ENCODE results near the gene STPG1. TPM values are rescaled to one million over a fixed set of nuclear protein-coding genes. Genes with fewer than 3 reads are reported as not detected.

Gene STPG1
- total and polyA plus RNA-seq, 2 donors from 2014 or later: 10.6 to 12.2 TPM

GRCh38 chr1:24443241-24443656, 29.7 kb upstream of the STPG1 start:
- no peaks in the 10 kb centered on the region for H3K9me3 ChIP-seq (ENCODE audit: control insufficient read depth in 2 of 3, insufficient read depth in 1 of 3, low read length in 3 of 3)
- H3K36me3 ChIP-seq (ENCODE audit: control insufficient read depth in 2 of 3, insufficient read depth in 3 of 3, low read length in 3 of 3): peaks cover 0 to 3% (median 0%) of the 10 kb centered on the region in 3 donors
- H3K27me3 ChIP-seq (ENCODE audit: control insufficient read depth, insufficient read depth, low read length): no peaks in the 10 kb centered on the region
- H3K4me3 ChIP-seq (ENCODE audit: low read length in 3 of 3): no peak overlapping the region
- H3K27ac ChIP-seq (ENCODE audit: low read depth in 2 of 2, low read length in 2 of 2): no peak overlapping the region
- DNase-seq (peak in 1 of 5 donors; percentile 26), FAIRE-seq (no peak)
- TF ChIP-seq CTCF (IDR thresholded peaks at IDR 0.05; ENCODE audit: borderline replicate concordance, extremely low read depth, insufficient read depth): no peak
- H3K4me1 ChIP-seq (ENCODE audit: control insufficient read depth in 2 of 3, insufficient read depth in 2 of 3, low read depth in 1 of 3, low read length in 3 of 3): no peaks in the 10 kb centered on the region
- no peak overlapping the region for H3K9ac ChIP-seq (ENCODE audit: low read length in 3 of 3)
- intact Hi-C loops (cut with DNase I): no loop called here

DNA sequence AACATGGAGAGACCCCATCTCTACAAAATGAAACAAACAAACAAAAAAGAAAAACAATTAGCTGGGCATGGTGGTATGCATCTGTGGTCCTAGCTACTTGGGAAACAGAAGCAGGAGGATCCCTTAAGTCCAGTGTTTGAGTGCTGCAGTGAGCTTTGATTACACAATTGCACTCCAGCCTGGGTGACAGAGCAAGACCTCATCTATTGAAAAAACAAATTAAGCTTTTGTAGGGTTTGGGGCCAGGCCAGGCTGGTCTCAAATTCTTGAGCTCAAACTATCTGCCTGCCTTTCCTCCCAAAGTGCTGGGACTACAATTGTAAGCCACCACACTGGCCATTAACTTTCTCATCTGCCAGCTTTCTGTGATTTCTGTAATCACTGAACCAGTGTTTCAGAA, 29.2 kb upstream of the STPG1 start:
- FAIRE-seq: no peak

DNA sequence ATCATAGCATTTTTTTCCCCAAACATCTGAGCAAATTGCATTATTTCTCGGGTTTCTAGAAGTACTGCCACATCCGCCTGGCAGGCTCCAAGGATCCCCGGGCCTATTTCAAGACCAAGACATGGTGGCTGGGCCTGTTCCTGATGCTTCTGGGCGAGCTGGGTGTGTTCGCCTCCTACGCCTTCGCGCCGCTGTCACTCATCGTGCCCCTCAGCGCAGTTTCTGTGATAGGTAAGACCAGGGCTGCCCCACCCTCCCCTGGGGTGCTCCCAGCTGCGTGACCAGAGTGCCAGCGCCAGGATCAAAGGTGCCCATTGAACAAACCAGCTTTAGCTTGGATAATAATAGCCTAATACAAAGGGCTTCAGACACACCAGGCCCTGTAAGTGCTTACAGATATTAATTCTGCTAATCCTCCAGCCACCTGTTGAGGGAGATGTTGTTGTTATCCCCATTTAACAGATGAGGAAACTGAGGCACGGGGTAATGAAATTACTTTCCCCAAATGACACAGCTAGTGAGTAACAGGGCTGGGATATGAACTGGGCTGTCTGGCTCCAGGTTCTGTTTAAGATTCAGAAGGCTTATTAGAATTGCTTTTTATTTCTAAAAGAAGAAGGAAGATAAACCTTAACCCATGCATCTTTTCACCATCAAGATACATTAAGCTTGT, 28.6 kb upstream of the STPG1 start:
- no peak for FAIRE-seq
- intact Hi-C loops (cut with DNase I): no loop called here

More for the DNA sequence above, 29.2 kb upstream of the STPG1 start:
- Histone ChIP-seq H3K27ac (ENCODE audit: low read depth in 2 of 2, low read length in 2 of 2) (no peak overlapping the region), H3K9ac (ENCODE audit: low read length in 3 of 3) (no peak overlapping the region), H3K9me3 (ENCODE audit: control insufficient read depth in 2 of 3, insufficient read depth in 1 of 3, low read length in 3 of 3) (no peaks in the 10 kb centered on the region), H3K4me1 (ENCODE audit: control insufficient read depth in 2 of 3, insufficient read depth in 2 of 3, low read depth in 1 of 3, low read length in 3 of 3) (no peaks in the 10 kb centered on the region), H3K4me3 (ENCODE audit: low read length in 3 of 3) (no peak overlapping the region), H3K27me3 (ENCODE audit: control insufficient read depth, insufficient read depth, low read length) (no peaks in the 10 kb centered on the region), H3K36me3 (ENCODE audit: control insufficient read depth in 2 of 3, insufficient read depth in 3 of 3, low read length in 3 of 3) (peaks cover 0 to 3% (median 0%) of the 10 kb centered on the region in 3 donors)
- DNase-seq: no peak
- TF ChIP-seq CTCF (IDR thresholded peaks at IDR 0.05; ENCODE audit: borderline replicate concordance, extremely low read depth, insufficient read depth): no peak
- intact Hi-C loops (cut with DNase I): no loop called here

More for the DNA sequence above, 28.6 kb upstream of the STPG1 start:
- Histone ChIP-seq H3K4me3 (ENCODE audit: low read length in 3 of 3) (no peak overlapping the region), H3K4me1 (ENCODE audit: control insufficient read depth in 2 of 3, insufficient read depth in 2 of 3, low read depth in 1 of 3, low read length in 3 of 3) (no peaks in the 10 kb centered on the region), H3K27ac (ENCODE audit: low read depth in 2 of 2, low read length in 2 of 2) (no peak overlapping the region), H3K27me3 (ENCODE audit: control insufficient read depth, insufficient read depth, low read length) (no peaks in the 10 kb centered on the region), H3K9me3 (ENCODE audit: control insufficient read depth in 2 of 3, insufficient read depth in 1 of 3, low read length in 3 of 3) (no peaks in the 10 kb centered on the region), H3K9ac (ENCODE audit: low read length in 3 of 3) (no peak overlapping the region), H3K36me3 (ENCODE audit: control insufficient read depth in 2 of 3, insufficient read depth in 3 of 3, low read length in 3 of 3) (peaks cover 0 to 3% (median 0%) of the 10 kb centered on the region in 3 donors)
- DNase-seq: no peak
- no peak for TF ChIP-seq CTCF (IDR thresholded peaks at IDR 0.05; ENCODE audit: borderline replicate concordance, extremely low read depth, insufficient read depth)
